Activated CD4-positive, alpha-beta T cell treated with anti-CD3 and anti-CD28 coated beads, Interleukin-2, Interleukin-4, amounts not matched to agents 100 ng/mL and 50 ng/mL, durations not matched to agents 16 hours and 8 hours (primary cell): ENCODE results near the gene BYSL.

Experiments used
- DNase-seq: peaks from one replicate; pipeline ENCODE4 v3.0.0-alpha.2; 2020; ENCODE audit warnings: low spot score

The BYSL gene

GRCh38 chr6:41920921-41921711 lies at the start of gene BYSL, which contains the start of gene MED20:
Gene BYSL (plus strand): TSS chr6:41921499. CDS start chr6:41921563, 64 bp downstream.
Gene MED20 (minus strand): TSS chr6:41921139. CDS start chr6:41921018, 121 bp downstream.
- DNase-seq, result peak; percentile 95

DNA sequence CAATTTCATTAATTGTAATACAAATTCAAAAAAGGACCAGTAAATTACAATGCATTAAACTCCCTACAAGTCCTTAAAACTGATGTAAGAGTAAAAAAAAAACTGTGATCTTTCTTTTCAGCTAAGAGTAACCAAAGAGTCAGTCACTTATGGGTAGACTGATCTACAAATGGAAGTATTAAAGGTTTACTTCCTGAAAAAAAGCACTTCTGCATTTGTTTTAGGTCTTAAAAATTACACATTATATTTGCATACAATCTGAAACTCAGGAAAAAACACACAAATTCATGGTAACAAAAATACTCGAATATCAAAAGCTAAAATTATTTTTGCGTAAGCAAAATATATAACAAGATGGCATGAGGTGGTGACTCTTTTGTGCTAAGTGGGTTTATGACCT lies 49.6 kb upstream of the BYSL start:
- DNase-seq, result no peak

- no peak for DNase-seq
Observed at GRCh38 chr6:41872147-41872546, 49.2 kb upstream of the BYSL start.

DNA sequence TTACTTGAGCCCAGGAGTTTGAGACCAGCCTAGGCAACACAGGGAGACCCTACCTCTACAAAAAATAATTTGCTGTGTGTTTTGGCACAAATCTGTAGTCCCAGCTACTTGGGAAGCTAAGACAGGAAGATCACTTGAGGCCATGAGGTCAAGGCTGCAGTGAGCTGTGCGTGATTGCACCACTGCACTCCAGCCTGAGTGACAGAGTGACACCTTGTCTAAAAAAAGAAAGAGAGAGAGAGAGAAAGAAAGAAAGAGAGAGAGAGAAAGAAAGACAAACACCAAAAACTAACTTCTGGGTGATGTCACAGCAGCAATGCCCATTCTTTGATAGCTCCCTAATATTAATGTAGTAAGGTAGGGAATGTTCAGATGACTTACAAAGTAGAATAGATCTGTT lies 46.6 kb upstream of the BYSL start:
- DNase-seq, result no peak

DNA sequence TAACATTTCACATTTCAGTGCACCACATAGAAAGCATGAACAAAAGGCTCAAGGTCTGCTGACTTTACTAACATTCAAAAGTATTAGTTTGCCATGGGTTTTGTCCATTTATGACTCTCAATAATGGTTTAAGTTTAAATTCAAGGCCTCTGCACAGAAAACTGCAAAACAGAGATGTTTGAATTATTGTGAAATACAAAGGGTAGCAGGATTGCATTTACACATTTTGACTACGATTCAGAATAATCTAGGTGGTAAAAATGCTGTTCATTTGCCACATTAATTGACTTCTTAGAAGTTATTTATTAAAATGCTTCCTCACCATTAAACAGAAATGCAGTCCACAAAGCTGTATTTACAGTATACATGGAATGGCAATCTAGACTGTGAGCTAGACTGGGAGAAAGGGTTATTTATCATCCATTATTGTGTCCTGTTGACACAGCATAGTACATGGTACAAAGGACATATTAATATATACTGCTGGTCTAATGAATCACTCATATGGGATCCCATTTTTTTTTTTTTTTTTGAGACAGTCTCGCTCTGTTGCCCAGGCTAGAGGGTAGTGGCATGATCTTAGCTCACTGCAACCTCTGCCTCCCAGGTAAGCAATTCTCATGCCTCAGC lies 44.1 kb upstream of the BYSL start:
- DNase-seq, result no peak

DNA sequence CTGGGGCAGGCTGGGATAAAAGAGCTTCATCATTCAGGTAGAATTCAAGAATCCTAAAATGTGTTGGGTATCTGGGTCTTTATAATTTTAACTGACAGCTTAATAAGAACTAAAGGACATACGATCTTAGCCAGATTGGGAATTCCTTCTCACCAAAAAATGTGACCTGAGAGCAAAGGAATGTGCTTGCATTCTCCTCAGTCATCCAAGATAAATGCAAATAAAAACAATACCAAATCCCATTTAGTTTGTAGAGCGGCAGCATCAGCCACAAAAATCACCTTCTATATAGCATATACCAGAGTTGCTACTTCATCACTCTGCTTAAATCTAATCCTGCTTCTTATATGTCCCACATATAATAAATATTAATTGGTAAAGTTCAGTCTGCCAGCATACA lies 43.1 kb upstream of the BYSL start:
- DNase-seq, result no peak

GRCh38 chr6:41878961-41879405 lies 42.3 kb upstream of the BYSL start:
- no peak for DNase-seq

GRCh38 chr6:41881506-41881905 lies 39.8 kb upstream of the BYSL start:
- no peak for DNase-seq

- DNase-seq, result no peak
Observed at GRCh38 chr6:41884957-41885356, 36.3 kb upstream of the BYSL start.

- no peak for DNase-seq
Observed at GRCh38 chr6:41885930-41886329, 35.4 kb upstream of the BYSL start.

DNA sequence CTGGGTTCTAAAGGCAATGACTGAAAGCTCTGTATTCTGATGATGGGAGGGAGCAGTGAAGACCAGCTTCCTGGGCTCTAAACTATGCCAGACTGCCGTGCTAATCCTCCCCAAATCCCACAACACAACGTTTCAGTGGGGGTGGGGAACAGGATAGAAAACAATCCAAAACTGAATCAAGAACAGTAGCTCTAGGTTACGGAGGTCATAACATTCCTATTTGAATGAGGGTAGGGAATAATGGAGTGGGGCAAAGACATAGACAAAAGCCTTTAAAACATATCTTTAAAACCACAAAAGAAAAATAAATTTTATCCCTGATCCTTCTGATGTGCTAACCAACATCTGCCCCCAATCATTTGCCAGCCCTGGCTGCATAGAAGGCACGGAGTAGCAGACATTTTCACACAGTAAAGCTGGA lies 34.0 kb upstream of the BYSL start:
- DNase-seq, result no peak

DNA sequence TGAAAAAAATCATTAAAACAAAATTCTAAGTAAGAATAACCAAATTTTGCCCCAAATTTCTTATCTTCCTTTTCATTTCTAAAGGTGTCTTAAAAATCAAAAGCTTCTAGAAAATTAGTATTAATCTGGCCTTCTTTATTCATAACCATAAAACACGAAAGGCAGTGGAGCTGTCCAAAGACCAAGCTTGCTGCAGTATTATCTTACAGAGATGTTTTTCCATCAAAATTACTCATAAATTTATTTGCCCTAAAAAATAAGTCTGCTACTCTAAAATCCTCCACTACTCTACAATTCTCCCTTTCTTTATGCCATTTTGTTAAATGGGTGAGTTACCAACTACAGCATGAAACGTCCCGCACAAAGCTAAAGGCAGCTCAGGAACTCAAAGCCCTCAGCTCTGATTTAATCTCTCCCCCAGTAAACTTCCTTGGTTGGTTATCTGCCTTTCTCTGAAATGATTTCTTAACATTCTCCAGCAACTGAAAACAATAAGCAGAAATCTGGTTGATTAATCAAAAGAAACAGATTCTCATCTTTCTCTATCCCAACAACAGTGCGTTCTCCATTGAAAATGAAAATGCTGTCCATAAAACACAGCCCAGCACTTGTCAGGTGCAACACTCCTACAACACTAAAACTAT lies 28.3 kb upstream of the BYSL start:
- no peak for DNase-seq

GRCh38 chr6:41894366-41895299 lies 26.7 kb upstream of the BYSL start:
- no peak for DNase-seq

GRCh38 chr6:41895300-41896233 lies 25.7 kb upstream of the BYSL start, which contains the start of gene USP49:
Gene USP49 (minus strand): TSS chr6:41895375. CDS start chr6:41806983, 88,392 bp downstream.
- peak; percentile 87 for DNase-seq

GRCh38 chr6:41896281-41896680 lies 25.0 kb upstream of the BYSL start:
- no peak for DNase-seq

- DNase-seq, result no peak
Observed at GRCh38 chr6:41900861-41901260, 20.4 kb upstream of the BYSL start.

DNA sequence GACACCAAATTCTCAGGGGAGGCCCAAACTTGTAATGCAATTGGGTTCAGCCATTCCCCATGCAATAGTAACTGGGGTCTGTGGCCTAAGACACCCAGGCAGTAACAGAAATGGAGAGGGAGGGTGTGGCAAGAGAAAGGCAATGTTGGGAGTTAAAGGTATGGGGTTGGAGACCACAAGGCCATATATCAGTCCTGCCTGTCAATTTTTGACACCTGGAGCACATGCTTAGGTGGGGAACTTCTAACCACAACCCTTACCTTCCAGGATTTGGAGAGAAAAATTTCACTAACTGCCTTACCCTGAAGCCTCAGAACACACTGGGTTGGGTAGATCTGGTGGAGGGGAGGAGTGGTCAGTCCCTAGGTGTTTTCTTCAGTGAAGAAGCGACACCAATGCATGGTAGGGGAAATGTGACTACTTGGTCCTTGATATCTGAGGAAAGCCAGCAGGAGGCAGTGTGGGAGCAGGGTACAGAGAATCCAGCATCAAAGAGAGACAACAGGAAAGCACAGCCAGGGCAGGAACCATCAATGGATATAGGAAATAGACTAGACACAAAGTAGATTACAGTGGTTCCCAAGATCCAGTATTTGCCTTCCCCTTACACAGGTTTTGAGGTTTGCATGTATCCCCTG lies 19.3 kb upstream of the BYSL start:
- DNase-seq, result peak; percentile 49

DNA sequence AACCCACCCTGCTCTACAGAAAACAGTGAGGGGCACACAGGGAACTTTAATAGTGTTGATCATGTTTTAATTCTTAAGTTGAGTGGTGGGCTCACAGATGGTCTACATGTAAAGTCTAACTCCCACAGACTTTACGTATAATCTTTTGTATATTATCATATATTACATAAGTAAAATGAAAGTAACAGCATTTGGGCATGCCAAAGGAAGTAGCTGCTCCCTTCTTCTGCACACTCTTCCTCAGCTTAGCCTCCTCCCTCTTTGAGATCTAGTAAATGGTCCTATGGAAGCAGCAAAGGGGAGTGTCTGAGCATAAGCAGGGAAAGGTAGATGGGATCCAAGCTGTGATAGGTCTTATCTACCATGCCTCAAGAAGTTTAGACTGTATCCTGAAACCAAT lies 11.6 kb upstream of the BYSL start:
- no peak for DNase-seq

DNA sequence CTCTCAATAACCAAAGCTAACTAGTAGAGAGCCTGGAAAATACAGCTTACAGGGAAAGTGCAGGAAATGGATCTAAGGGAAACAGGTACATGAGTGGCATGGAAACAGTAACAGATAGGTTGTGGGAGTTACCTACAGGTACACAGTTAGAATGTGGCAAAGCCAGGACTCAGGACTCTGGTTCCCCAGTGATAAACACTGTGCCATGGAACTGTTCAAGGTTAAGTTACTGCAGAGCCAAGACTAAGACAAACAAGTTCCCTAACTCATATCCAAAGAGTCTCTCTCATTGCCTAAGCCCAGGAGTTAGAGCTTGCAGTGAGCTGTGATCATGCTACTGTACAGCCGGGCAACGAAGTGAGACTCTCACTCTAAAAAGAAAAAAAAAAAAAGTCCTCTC lies 7.0 kb upstream of the BYSL start:
- DNase-seq, result no peak

DNA sequence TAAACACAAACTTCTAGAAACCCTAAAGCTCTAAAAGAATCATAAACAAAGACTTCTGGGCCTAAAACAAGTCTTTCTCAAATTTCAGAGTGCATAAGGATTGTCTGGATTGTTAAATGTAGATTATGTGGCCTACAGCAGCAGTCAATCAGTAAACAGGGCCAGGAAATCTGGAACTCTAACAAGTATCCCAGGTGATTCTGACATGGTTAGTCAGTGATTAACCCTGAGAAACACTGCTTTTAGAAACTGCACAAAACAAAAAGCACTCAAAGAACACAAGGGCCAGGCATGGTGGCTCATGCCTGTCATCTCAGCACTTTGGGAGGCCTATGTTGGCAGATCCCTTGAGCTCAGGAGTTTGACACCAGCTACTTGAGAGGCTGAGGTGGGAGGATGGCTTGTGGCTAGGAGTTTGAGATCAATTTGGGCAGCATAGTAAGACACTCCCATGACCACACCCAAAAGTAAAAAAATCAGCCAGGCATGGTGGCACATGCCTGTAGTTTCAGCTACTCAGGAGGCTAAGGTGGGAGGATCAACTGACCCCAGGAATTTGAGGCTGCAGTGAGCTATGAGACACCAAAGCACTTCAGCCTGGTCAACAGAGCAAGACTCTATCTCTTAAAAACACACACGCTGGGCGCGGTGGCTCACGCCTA lies 6.3 kb upstream of the BYSL start:
- no peak for DNase-seq
